Neural crest cell (in vitro differentiated cells): ENCODE measurements around the gene CCNC. TPM values are rescaled to one million over a fixed set of nuclear protein-coding genes. Genes with fewer than 3 reads are reported as not detected.

Source experiments
- DNase-seq: peaks from one replicate; pipeline ENCODE4 v3.0.0; 2021; ENCODE audit warnings: low read depth, mixed read lengths, low spot score
- H3K27ac Mint-ChIP-seq: one replicate; pipeline ENCODE4 v1.8.0; 2021; ENCODE audit warnings: mild to moderate bottlenecking, mixed read lengths; ENCODE audit not compliant: unreplicated experiment
- H3K27me3 Mint-ChIP-seq: 2 replicates; pipeline ENCODE4 v1.8.0; 2021; ENCODE audit warnings: low read depth, mild to moderate bottlenecking, mixed read lengths
- H3K36me3 Mint-ChIP-seq: 2 replicates; pipeline ENCODE4 v1.8.0; 2021; ENCODE audit warnings: low read depth, mild to moderate bottlenecking, mixed read lengths
- H3K4me1 Mint-ChIP-seq: 2 replicates; pipeline ENCODE4 v1.8.0; 2021; ENCODE audit warnings: mixed read lengths
- H3K4me3 Mint-ChIP-seq: one replicate; pipeline ENCODE4 v1.8.0; 2021; ENCODE audit warnings: mild to moderate bottlenecking, mixed read lengths
- H3K9me3 Mint-ChIP-seq: 2 replicates; pipeline ENCODE4 v1.8.0; 2021; ENCODE audit warnings: mixed read lengths
- long read RNA-seq: library from polyadenylated mRNA; unstranded; transcript quantifications from one replicate; pipeline ENCODE4 v2.0.0, GENCODE V29; 2020
- total RNA-seq: library from RNA; stranded (reverse); gene quantifications from 2 replicates; pipeline ENCODE4 v1.2.1, GENCODE V29; 2021
- TF ChIP-seq, protein P1 (sequence below): fragments of 200-600 bp; sonication (generic); conservative IDR thresholded peaks from 2 replicates; pipeline ENCODE4 v1.5.0; 2021; ENCODE audit warnings: antibody characterized with exemption, mild to moderate bottlenecking

Gene CCNC, protein sequence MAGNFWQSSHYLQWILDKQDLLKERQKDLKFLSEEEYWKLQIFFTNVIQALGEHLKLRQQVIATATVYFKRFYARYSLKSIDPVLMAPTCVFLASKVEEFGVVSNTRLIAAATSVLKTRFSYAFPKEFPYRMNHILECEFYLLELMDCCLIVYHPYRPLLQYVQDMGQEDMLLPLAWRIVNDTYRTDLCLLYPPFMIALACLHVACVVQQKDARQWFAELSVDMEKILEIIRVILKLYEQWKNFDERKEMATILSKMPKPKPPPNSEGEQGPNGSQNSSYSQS
- 45.5 and 56.4 TPM in 2 replicates for total RNA-seq
- long read RNA-seq, transcript CCNC-207 (12 exons, 1,426 nt): minor isoform, 12 of 309 reads
- long read RNA-seq, transcript CCNC-210 (12 exons, 2,473 nt): major isoform, 256 of 309 reads
- long read RNA-seq, transcript CCNC-209 (13 exons, 2,186 nt): minor isoform, 5 of 309 reads
- long read RNA-seq, partial matches to known transcripts: 4 of 309 reads
- long read RNA-seq, other reads (novel, unspliced or antisense): 28 of 309 reads

DNA sequence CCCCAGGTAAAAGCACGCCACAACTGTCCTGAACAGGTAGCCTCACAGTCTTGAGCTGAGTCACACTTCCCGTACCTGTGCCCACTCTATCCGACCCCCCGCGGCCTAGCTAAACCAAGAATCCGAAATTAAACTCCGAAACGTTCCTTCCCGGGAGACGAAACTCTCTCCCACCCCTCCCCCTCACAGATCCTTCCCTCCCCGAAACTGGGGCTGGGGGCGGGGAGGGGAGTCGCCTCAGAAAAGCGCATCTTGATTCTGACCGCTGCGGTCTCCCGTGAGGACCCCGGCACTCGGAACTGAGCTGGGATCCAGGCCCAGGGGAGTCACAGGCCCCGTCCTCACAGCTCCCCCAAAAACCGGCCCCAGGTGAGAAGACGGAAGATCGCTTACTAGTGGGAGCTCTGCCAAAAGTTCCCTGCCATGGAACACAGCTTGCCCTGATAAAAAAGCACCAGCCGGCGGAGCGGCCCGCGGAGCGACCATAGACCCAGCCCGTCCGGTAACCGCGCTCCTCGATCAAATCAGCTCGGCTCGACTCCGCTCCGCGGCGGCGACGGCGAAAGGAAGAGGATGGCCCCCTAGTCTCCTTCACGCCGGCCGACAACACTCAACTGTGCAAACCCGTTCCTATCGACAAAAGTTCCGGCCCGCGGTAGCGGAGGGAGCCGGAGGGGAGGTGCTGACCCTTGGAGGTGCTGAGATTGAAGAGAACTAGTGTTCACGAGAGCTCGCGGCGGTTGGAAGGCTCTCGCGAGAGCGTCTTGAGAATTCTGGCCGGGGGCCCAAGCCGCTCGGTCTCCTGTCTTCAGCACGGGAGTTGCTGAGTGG, at the start of gene CCNC:
TSS of gene CCNC (minus strand) at position 558 of the 831 bp plus-strand sequence. CDS start at position 425, 133 bp downstream.
- TF ChIP-seq, protein P1, sequence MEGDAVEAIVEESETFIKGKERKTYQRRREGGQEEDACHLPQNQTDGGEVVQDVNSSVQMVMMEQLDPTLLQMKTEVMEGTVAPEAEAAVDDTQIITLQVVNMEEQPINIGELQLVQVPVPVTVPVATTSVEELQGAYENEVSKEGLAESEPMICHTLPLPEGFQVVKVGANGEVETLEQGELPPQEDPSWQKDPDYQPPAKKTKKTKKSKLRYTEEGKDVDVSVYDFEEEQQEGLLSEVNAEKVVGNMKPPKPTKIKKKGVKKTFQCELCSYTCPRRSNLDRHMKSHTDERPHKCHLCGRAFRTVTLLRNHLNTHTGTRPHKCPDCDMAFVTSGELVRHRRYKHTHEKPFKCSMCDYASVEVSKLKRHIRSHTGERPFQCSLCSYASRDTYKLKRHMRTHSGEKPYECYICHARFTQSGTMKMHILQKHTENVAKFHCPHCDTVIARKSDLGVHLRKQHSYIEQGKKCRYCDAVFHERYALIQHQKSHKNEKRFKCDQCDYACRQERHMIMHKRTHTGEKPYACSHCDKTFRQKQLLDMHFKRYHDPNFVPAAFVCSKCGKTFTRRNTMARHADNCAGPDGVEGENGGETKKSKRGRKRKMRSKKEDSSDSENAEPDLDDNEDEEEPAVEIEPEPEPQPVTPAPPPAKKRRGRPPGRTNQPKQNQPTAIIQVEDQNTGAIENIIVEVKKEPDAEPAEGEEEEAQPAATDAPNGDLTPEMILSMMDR: no peak
- H3K36me3 Mint-ChIP-seq: peaks cover 4% of the 10 kb centered on the region

DNA sequence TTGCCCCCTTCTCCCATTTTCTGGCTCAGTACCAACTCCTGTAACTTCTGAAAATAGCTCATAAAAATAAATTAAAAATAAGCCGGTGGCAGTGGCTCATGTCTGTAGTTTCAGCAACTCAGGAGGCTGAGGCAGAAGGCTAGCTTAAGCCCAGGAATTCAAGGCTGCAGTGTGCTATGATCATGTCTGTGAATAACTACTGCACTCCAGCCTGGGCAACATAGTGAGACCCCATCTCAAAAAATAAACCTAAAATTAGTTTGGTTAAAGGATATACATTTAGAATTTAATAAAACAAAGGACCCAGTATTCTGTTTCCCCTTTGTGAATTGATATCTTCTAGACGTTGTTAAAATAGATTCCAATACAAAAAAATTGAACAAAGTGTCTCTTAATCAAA, 48.7 kb upstream of the CCNC start:
- no peak overlapping the region for H3K4me3 Mint-ChIP-seq
- H3K9me3 Mint-ChIP-seq: peaks cover 6% of the 10 kb centered on the region
- no peak for DNase-seq
- H3K4me1 Mint-ChIP-seq: peaks cover 6% of the 10 kb centered on the region
- H3K36me3 Mint-ChIP-seq: peaks cover 3% of the 10 kb centered on the region
- peaks cover 97% of the 10 kb centered on the region for H3K27me3 Mint-ChIP-seq
- TF ChIP-seq, protein P1: no peak
- H3K27ac Mint-ChIP-seq: no peak overlapping the region

More for the DNA sequence above, at the start of gene CCNC:
- Mint-ChIP-seq H3K27ac (peak within 1 kb of the TSS; percentile 97), H3K27me3 (peaks cover 5% of the 10 kb centered on the region), H3K4me3 (peak within 1 kb of the TSS; percentile 97), H3K9me3 (peaks cover 6% of the 10 kb centered on the region), H3K4me1 (peaks cover 22% of the 10 kb centered on the region)
- DNase-seq: peak; percentile 94

DNA sequence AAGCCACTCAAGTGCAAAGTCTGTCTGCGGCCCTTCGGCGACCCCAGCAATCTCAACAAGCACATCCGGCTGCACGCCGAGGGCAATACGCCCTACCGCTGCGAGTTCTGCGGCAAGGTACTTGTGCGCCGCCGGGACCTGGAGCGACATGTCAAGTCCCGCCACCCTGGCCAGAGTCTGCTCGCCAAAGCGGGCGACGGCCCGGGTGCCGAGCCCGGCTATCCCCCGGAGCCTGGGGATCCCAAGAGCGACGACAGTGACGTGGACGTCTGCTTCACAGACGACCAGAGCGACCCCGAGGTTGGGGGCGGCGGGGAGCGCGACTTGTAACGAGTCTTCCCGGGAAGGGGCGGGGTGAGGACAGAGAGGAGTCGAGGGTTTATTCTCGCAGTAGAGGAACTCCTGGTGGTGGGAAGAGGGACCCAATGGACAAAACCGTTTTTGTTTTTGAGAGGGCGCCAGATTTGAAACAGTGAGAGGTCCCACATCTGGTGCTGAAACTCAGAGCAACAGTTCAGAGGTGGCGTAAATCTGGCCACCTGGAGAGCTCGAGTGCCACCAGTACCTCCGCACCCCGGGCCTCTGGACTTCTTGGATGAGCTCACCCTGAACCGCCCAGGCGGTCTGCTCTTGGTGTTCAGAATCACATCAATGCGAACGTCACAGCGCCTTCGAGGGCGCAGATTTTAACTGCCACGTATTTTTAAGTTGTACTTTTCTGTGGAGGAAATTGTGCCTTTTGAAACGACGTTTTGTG, 46.1 kb upstream of the CCNC start:
- peak overlapping the region; percentile 57 for H3K4me3 Mint-ChIP-seq
- no peak overlapping the region for H3K27ac Mint-ChIP-seq
- no peak for DNase-seq
- H3K36me3 Mint-ChIP-seq: peaks cover 3% of the 10 kb centered on the region
- TF ChIP-seq, protein P1: peak; percentile 34
- H3K4me1 Mint-ChIP-seq: peaks cover 6% of the 10 kb centered on the region
- peaks cover 97% of the 10 kb centered on the region for H3K27me3 Mint-ChIP-seq
- peaks cover 3% of the 10 kb centered on the region for H3K9me3 Mint-ChIP-seq

DNA sequence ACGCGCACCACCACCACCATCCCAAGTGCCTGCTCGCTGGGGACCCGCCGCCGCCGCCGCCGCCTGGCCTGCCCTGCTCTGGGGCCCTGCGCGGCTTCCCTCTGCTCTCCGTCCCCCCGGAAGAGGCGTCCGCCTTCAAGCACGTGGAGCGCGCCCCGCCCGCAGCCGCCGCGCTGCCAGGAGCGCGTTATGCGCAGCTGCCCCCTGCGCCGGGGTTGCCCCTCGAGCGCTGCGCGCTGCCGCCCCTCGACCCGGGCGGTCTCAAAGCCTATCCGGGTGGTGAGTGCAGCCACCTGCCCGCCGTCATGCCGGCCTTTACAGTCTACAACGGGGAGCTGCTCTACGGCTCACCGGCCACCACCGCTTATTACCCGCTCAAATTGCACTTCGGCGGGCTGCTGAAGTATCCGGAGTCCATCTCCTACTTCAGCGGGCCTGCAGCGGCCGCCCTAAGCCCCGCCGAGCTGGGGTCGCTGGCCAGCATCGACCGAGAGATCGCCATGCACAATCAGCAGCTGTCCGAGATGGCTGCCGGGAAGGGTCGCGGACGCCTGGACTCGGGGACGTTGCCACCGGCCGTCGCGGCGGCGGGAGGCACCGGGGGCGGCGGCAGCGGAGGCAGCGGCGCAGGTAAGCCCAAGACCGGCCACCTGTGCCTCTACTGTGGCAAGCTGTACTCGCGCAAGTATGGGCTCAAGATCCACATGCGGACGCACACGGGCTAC, 45.4 kb upstream of the CCNC start:
- H3K4me3 Mint-ChIP-seq: peak overlapping the region; percentile 68
- no peak for DNase-seq
- TF ChIP-seq, protein P1: no peak
- H3K4me1 Mint-ChIP-seq: peaks cover 6% of the 10 kb centered on the region
- peaks cover 97% of the 10 kb centered on the region for H3K27me3 Mint-ChIP-seq
- no peak overlapping the region for H3K27ac Mint-ChIP-seq
- H3K36me3 Mint-ChIP-seq: peaks cover 3% of the 10 kb centered on the region
- H3K9me3 Mint-ChIP-seq: peaks cover 3% of the 10 kb centered on the region
